HuH-7.5 (cell line): ENCODE results near the gene MAPK8IP1.
"Not testable (repeated sequence)": the region's sequence is repeated elsewhere in the genome, so short reads cannot be mapped to it uniquely, and the experiment has no call there.

Experiments
- DNase-seq: peaks from one replicate; pipeline ENCODE4 v3.0.0; 2011; ENCODE audit warnings: low spot score

The MAPK8IP1 gene

DNA sequence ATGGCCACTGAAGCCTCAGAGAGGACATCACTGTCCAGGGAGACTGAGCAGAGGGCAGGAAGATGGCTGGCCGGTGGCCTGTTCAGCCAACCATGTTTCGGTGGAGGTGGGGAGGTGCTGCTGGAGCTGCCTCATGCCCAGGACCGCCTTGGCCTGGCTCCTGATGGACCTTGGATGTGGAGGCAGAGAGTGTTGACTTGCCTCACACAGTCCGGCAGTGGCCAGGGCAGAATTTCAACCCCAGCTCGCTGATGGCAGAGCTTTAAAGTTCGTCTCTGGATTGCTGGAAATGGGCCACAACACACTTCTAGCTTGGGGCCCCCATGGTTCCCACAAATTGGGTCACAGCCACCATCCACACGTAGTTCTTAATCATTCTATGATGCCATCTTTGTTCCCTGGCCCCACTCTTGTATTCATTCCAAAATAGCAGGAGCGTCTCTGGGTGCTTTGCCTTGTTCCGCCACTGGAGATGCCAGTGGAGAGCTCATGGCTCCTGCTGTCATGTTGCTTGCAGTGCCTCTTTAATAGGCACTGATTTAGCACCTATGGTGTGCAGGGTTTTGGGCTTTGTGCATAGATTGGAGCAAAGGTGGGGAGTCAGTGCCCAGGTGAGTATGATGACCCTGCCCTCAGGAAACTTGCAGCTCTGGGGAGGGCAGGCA, 5.6 kb downstream of the MAPK8IP1 start:
- no peak for DNase-seq

DNA sequence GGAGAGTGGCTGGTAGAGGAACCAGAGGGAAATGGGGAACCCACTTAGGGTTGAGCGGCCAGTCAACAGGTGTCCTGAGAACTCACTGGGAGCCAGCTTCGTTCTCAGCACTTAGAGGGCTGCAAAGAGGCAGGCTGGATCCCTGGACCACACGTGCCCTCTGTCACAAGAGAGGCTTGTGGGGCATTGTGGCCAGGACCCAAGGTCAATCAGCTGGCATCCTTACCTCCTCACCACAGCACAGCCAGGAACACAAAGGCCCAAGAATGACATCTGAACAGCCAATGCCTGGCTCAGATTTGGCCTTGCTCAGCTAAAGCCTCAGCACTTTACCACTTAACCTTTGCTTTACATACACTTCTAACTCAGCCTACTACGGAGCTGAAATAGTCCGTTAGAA, 7.4 kb downstream of the MAPK8IP1 start:
- DNase-seq: no peak

DNA sequence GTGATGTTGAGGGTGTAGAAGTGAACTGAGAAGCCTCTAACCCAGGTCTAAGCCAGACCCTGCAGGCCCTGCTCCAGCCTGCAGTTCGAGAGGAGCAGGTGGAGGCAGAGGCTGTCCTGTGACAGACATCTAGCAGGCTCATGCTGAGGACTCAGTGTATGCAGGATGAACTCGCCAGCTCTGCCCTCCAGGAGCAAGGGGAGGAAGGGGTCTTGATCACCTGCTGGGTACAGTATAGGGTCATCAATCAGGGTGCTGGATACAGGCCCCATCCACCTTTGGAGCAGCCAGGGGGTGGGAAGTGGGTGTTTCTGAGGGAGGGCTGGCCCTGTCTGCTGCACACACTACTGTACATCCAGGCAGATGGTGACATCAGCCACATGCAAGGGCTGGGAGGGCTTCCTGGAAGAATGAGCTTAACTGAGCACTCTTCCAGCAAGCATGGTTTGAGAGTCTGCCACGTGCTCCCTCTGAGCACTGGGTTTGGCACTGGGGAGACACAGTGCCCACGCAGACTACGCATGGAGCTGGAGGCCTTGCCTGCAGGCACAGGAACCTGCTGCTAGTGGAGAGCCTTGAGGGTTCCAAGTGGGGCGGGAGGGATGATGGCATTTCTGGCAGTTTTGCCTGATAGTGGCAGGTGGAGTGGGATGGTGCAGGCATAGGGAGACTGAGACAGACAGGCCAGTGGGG, 9.2 kb downstream of the MAPK8IP1 start:
- DNase-seq: no peak

DNA sequence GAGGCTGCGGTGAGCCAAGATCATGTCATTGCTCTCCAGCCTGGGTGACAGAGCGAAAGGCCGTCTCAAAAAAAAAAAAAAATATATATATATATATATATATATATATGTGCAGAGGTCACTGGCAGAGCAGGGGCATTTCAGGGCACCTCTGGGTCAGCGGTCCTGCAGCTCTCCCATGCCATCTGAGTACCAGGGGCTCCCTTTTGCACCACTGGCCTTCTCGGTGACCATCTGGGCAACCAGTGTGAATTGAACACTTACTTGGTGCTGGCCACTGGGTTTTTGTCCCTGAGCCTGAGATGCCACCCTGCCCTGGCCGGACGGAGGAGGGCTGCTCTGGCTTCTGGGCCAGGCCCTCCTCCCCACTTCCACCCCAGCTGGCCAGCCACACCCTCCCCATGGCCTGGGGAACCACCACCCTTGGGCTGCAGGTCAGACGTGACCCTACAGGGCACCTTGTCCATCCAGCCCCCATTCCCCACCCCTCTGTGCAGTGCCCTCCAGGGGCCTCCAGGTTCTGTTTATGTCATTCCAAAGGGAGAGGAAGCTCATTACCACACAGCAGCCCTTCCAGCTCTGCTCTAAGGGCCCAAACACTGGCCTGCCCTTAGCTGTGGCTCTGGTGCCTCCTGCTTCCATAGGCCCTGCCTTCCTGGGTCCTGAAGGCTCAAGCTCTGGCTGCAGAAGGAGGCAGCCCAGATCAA, 10.3 kb downstream of the MAPK8IP1 start:
- DNase-seq: no peak

DNA sequence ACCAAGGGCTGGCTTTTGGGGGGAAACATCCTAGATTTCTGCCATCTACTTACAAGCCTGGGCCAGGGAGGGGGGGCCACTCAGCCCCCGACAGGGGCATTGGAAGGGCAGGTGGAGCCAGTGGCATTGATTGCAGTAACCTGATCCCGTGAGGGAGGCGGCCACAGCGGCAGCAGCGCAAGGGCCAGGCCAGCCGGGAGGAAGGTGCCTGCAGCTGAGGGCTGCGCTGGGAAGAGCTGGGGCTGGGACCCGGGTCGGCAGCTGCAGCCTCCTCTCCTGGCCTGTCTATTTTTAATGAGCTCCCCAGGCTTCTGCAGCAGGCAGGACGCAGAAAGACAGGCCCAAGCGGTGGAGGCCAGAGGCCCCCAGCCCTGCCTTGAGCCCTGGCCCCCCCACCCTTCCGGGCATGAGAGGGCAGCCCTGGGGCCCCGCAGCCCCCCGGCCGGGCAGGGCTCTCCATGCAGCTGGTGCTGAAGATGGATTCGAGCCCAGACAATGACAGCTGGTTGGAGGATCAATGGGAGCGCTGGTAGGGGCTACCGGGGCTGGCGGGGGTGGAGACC, 11.1 kb downstream of the MAPK8IP1 start:
- DNase-seq: no peak

DNA sequence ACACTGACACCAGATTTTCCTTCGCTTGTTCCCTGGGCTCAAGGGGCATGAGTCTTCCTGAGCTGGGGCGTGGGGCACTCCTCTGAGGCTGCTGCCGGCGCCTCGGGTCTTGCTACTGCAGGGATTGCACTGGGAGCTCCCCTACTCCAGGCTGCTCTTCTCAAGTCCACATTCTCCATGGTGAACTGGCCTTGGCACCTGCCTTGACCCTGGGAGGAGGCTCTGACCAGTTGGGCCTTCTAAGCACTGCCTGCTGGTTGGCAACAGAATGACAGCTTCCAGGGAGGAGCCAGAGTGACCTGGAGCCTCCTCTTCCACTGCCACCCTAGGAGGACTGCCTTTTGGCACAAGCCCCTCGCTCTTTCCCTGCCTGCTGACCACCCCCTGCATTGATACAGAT, 12.1 kb downstream of the MAPK8IP1 start:
- DNase-seq: no peak

DNA sequence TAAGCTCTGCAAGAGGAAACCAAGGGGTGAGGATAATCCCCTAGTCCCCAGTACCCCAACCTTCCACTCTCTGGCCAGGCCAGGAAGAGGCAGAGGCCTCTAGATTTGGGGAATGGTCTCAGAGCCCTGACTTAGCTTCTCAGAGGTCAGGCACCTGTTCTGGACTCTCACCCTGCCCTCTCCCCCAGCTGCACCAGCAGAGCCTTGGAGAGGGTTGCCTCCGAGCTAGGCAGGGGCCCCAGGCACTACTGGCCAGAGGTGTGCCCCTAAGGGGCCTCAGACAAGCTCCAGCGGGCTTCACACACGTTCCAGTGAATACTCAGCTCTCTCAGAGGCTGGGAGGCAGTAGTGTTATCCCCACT, 13.6 kb downstream of the MAPK8IP1 start:
- no peak for DNase-seq

DNA sequence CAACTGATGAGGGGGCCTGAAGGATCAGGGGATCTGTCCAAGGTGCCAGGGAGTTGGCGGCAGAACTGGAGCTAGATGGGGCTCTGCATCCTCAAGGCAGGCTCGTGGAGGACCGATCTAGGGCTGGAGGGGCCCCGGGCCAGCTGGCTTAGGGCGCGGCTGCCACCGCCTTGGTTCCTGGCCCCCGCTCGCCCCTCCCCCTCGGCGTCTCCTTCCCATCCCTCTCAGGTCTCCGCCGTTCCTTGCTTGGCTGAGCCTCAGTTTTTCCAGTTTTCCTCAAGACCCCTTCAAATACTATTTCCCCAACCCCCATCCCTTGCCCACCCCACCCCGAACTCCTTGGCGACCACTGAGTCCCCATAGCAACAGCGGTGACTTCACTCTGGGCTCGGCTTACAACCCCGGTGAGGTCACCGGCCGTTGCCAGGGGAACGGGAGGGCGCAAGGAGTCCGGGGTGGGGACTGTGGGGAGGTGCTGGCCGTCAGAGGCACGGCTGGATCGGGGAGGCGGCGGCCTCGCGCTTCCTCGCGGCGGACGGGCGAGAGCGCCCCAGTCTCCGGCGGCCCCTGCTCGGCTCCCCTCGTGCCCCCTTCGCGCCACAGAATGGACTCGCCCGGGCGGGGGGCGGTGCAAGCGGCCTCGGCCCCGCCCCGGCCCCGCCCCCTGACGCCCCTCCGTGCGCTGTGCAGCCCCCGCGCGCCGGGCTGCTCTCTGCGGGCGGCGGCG, 14.2 kb downstream of the MAPK8IP1 start:
- DNase-seq: peak; percentile 90

DNA sequence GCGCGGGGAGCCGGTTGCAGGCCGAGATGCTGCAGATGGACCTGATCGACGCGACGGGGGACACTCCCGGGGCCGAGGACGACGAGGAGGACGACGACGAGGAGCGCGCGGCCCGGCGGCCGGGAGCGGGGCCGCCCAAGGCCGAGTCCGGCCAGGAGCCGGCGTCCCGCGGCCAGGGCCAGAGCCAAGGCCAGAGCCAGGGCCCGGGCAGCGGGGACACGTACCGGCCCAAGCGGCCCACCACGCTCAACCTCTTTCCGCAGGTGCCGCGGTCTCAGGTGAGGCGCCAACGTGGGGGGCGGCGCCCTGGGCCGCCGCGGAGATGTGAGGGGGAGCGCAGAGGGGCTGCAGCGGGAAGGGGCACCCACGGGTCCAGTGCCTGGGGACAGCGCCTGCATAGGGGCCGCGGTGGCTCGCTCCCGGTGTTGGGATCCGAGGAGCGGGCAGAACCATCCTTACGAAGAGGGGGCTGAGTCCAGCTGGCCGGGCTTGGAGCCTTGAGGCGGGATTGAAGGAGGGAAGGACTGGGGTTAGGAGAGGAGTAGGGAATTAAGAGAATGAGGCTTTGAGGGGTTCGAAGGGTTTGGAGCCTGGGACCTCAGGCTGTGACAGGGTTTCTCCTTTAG, 14.8 kb downstream of the MAPK8IP1 start:
- DNase-seq: not testable (repeated sequence)

DNA sequence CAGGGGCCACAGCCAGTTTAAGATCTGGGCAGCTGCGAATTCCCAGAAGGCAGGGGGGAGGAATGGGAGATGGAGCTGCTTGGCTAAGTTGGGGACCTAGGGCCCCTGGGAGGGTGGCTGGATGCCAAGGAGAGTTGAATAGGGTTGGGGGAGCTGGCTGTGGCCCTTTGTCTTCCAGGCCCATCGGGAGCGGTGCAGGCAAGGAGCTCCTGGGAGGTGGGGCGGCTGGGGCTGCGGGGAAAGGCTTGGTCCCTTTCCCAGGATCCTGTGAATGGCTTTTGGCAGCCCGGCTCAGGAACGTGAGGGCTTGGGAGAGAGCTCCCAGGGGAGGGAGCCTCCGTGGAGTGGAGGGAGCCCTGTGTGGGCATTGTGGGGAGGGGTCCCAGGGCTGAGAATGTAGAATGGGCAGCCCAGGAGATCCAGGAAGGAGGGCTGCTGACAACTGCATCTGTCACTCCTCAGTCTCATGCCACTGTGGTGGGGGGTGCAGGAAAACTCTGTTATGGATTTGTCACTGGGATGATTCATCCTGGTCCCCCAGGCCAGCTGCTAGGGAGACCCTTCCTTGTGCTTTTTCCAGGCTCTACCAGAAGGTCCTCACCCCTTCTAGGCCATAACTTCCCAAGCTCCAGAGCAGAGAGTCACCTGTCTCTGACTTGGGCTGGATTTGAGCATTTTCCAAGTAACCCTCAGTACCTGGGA, 15.6 kb downstream of the MAPK8IP1 start:
- no peak for DNase-seq

DNA sequence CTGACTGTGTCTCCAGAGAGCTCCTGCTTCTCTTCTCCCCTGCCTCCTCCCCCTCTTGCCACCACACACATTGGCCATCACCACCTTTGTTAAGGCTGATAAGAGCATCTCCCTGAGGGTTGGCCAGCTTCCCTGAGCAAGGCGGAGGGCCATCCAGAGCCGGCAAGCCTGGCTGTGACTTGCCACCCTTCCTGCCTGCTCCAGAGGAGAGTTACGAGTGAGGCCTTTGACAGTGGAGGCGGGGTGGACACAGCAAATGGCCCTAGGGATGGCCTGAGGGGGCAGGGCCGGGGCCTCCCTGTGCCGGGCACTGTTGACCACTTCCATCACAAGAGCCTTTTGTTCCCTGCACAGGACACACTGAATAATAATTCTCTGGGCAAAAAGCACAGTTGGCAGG, 16.2 kb downstream of the MAPK8IP1 start:
- DNase-seq: no peak

DNA sequence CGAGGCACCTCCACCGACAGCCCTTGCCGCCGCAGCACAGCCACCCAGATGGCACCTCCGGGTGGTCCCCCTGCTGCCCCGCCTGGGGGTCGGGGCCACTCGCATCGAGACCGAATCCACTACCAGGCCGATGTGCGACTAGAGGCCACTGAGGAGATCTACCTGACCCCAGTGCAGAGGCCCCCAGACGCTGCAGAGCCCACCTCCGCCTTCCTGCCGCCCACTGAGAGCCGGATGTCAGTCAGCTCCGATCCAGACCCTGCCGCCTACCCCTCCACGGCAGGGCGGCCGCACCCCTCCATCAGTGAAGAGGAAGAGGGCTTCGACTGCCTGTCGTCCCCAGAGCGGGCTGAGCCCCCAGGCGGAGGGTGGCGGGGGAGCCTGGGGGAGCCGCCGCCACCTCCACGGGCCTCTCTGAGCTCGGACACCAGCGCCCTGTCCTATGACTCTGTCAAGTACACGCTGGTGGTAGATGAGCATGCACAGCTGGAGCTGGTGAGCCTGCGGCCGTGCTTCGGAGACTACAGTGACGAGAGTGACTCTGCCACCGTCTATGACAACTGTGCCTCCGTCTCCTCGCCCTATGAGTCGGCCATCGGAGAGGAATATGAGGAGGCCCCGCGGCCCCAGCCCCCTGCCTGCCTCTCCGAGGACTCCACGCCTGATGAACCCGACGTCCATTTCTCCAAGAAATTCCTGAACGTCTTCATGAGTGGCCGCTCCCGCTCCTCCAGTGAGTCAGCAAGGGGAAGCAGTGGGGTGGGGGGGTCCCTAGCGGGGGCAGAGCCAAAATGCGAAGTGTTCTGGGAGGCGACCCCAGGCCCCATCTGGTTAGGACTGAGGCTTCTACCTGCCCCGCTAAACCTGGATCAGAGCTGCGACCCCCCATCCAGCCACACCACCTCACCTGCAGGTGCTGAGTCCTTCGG, 17.3 kb downstream of the MAPK8IP1 start:
- DNase-seq: no peak

DNA sequence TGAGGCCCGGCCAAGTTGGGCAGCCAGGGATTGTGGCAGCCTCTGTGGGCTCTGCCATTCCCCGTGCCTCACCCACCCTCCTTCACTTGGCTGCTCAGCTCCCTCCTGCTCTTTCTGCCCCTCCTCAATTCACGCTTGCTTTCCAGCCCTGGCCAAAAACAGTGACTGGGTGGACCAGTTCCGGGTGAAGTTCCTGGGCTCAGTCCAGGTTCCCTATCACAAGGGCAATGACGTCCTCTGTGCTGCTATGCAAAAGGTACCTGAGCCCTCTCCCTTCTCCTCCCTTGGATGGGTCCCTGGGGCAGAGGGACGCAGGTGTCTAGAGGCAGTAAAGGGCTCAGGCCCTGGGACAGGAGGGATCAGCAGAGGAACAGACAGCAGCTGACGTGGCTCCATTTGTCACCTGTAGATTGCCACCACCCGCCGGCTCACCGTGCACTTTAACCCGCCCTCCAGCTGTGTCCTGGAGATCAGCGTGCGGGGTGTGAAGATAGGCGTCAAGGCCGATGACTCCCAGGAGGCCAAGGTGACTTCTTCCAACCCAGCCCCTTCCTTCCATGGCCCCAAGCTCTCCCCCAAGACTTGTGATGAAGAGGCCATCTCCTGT, 19.0 kb downstream of the MAPK8IP1 start:
- DNase-seq: no peak

DNA sequence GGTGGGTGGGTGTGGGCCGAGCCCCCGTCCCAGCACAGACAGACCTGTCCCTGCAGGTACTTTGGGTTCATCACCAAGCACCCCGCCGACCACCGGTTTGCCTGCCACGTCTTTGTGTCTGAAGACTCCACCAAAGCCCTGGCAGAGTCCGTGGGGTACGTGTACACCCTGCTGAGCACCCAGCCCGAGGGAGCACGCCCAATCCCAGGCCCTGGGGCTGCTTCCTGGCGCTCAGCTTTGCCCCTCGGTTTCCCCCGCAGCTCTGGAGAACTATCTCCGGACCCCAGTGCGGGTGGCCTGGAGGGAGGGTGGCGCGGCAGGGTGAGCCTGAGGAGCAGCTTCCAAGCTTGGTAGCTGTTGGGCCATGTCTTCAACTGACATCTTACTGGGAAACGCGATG, 19.6 kb downstream of the MAPK8IP1 start:
- no peak for DNase-seq

DNA sequence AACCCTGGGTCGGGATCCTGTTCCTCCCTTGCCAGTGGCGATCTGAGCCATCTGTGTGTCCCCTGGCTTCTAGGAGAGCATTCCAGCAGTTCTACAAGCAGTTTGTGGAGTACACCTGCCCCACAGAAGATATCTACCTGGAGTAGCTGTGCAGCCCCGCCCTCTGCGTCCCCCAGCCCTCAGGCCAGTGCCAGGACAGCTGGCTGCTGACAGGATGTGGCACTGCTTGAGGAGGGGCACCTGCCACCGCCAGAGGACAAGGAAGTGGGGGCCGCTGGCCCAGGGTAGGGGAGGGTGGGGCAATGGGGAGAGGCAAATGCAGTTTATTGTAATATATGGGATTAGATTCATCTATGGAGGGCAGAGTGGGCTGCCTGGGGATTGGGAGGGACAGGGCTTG, 20.1 kb downstream of the MAPK8IP1 start:
- DNase-seq: not testable (repeated sequence)

DNA sequence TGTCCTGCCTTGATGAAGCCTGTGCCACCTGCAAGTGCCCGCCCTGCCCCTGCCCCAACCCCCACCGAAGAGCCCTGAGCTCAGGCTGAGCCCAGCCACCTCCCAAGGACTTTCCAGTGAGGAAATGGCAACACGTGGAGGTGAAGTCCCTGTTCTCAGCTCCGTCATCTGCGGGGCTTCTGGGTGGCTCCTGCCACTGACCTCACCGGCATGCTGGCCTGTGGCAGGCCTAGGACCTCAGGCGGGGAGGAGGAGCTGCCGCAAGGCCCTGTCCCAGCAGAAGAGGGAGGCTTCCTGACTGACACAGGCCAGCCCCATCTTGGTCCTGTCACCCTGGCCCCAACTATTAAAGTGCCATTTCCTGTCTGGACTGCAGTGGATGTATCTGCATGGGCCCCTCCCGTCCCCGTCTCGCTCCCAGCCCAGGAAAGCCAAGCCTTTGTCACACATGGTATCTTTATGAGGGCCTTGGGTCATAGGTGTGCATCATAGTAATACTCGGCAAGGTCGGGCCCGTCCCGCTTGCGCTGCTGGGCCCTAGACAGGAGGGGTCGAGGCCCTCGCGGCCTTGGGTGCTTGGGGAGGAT, 20.7 kb downstream of the MAPK8IP1 start:
- DNase-seq: no peak

DNA sequence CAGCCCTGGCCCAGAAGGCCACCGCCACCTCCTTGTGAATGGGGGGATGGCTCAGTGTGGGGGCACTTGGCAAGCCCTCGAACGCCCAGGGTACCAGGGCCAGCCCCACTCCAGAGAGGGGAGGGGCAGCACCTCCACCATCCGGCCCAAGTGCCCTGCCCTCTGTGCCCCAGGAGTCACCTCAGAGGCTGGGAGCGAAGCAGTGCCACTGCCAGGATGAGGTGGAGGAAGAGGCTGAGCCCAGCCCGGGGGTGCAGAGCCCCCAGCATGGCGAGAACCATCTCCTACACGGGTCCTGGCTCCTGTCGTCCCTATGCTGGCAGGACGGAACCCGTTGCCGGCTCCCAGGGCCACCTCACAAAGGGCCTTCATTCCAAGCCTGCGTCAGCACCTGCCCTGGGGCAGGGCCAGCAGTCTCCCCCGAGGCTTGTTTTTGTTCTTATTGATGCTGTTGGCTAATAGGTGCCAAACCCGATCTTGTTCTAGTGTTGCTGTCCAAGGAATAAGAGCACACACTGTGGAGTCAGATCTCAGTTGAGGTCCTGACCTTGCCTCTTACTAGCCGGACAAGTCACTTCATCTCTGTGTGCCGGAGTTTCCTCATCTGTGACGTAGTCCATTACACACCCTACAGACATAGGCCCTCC, 21.6 kb downstream of the MAPK8IP1 start, which contains the start of gene FREY1:
FREY1 (minus strand) TSS at position 307 of the 647 bp plus-strand sequence; CDS start at position 281, 26 bp downstream.
- no peak for DNase-seq

DNA sequence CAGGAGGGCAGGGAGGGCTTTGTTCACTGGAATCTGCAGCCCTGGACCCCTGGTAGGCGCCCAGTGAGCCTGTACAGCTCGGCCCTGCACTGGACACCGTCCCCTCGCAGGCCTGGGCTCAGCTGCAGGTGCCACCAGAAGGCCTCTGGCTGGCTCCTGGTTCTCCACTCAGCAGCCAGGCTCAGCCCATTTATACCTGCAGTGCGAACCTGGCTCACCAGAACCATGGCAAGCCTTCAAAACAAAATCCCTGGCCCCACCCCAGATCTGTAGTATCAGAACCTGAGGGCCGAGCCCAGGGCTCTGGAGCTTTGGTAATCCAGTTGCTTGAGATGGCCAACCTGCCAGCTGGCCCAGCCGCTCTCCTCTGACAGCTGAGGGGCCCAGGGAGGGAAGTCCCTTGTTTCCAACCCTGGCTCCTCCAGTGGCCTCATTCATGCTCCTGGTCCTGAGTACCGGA, 22.5 kb downstream of the MAPK8IP1 start:
- DNase-seq: no peak
